ENCODE data around the gene METRNL.

METRNL gene

DNA sequence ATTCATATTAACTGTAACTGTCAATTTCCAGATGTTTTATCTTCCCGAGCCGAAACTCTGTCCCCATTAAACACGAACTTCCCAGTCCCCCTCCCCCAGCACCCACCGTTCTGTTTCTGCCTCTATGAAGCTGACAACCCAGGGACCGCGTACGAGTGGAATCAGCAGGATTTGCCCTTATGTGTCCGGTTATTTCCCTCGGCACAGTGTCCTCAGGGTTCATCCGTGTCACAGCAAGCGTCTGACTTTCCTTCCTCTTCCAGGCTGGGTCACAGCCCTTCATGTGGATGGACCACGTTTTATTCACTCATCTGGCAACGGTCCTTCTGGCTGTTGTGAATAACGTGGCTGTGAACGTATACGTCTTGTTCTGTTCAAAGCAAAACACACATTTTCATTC, 31.3 kb downstream of the METRNL start:
- TF ChIP-seq, protein P1, sequence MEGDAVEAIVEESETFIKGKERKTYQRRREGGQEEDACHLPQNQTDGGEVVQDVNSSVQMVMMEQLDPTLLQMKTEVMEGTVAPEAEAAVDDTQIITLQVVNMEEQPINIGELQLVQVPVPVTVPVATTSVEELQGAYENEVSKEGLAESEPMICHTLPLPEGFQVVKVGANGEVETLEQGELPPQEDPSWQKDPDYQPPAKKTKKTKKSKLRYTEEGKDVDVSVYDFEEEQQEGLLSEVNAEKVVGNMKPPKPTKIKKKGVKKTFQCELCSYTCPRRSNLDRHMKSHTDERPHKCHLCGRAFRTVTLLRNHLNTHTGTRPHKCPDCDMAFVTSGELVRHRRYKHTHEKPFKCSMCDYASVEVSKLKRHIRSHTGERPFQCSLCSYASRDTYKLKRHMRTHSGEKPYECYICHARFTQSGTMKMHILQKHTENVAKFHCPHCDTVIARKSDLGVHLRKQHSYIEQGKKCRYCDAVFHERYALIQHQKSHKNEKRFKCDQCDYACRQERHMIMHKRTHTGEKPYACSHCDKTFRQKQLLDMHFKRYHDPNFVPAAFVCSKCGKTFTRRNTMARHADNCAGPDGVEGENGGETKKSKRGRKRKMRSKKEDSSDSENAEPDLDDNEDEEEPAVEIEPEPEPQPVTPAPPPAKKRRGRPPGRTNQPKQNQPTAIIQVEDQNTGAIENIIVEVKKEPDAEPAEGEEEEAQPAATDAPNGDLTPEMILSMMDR (IDR thresholded peaks at IDR 0.05; ENCODE audit: insufficient read depth, missing control alignments), result no peak
- DNase-seq (ENCODE audit: insufficient read length, low spot score) (no peak), FAIRE-seq (no peak)

GRCh38 chr17:83111516-83112282, 32.3 kb downstream of the METRNL start:
- no peak for FAIRE-seq
- no peak for DNase-seq (ENCODE audit: insufficient read length, low spot score)
- TF ChIP-seq, protein P1 (IDR thresholded peaks at IDR 0.05; ENCODE audit: insufficient read depth, missing control alignments), result no peak

DNA sequence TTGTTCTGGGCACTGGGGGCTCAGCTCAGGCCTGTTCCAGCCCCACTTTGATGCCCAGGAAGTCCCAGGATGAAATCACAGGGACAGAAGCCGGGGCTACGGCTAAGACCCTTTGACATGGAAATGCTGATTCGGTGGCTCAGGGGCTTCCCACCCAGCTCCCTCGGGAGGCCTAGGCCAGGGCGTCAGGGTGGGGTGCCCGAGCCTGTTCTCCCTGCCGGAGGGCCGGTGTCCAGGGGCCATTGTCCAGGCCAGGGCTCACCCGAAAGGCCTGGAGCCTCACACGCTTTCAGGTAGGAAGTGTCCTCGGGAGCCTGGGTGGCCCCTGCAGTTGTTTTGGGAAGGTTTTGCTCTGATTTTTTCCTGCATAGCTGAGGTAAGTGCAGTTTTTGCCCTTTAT, 34.0 kb downstream of the METRNL start:
- FAIRE-seq (no peak), DNase-seq (ENCODE audit: insufficient read length, low spot score) (no peak)
- TF ChIP-seq, protein P1 (IDR thresholded peaks at IDR 0.05; ENCODE audit: insufficient read depth, missing control alignments), result no peak

DNA sequence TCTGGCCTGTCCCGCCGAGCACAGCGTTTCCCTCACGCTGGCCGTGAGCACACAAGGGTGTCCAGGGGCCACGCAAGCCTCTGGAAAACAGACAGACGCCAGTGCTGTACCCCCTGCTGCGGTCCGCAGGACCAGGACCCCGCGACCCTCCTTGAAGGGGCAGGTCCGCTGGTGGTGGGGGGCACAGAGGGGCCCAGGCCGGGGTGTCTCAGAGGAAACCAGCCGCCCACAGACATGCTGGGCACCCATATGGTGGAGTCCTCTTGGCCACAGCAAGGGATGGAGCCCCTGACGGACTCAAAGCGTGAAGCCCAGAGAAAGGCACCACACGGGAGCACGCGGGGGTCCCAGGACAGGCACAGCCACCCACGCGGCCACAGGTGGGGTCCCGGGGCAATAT, 34.4 kb downstream of the METRNL start:
- FAIRE-seq, result no peak
- DNase-seq (ENCODE audit: insufficient read length, low spot score), result no peak
- TF ChIP-seq, protein P1 (IDR thresholded peaks at IDR 0.05; ENCODE audit: insufficient read depth, missing control alignments), result no peak

DNA sequence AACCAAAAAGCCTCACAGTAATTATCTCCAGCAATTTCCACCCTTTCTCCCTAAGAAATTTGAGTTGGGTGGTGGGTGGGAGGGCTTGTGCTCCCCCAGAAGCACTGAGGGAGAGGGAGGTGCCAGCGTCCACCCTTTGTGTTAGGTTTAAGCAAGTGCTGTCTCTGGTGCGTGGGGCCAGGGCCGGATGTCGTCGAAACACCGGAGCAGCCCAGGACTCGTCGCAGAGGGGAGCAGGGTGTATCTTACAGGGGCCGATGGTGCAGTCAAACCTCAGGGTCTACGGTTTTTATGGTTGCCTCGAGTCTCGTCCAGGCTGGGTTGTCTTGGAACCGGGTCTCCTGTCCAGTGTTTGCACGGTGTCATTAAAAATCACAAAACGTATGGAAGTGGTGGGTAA, 35.3 kb downstream of the METRNL start:
- DNase-seq (ENCODE audit: insufficient read length, low spot score), result no peak
- TF ChIP-seq, protein P1 (IDR thresholded peaks at IDR 0.05; ENCODE audit: insufficient read depth, missing control alignments), result no peak
- FAIRE-seq, result no peak

GRCh38 chr17:83115202-83115651, 35.8 kb downstream of the METRNL start:
- FAIRE-seq, result no peak

DNA sequence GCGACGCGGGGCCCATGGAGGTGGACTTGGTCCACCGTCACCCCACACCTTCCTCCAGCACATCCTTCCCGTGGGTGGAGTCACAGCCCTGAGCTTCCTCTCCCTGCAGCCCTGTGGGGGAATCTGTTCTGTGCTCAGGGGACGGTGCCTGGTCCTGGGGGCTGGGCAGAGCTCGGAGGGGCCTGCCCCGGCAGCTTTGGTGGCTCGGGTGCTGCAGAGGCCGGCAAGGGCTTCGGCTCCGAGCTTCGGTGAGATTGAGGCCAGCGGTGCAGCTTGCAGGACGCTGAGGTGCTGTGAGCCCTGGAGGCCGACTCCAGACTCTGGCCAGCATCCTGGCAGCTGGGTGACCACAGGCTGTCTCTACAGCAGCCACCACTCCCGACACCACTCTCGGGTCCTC, 36.4 kb downstream of the METRNL start:
- no peak for DNase-seq (ENCODE audit: insufficient read length, low spot score)
- no peak for FAIRE-seq
- TF ChIP-seq, protein P1 (IDR thresholded peaks at IDR 0.05; ENCODE audit: insufficient read depth, missing control alignments), result no peak

More at GRCh38 chr17:83115202-83115651, 35.8 kb downstream of the METRNL start:
- TF ChIP-seq, protein P1 (IDR thresholded peaks at IDR 0.05; ENCODE audit: insufficient read depth, missing control alignments), result no peak
- DNase-seq (ENCODE audit: insufficient read length, low spot score), result no peak

All from D721Med (cell line).